Left ventricle myocardium inferior (tissue), 1 donor: ENCODE results near the gene GCDH. TPM values are rescaled to one million over a fixed set of nuclear protein-coding genes. Genes with fewer than 3 reads are reported as not detected.
"Not testable (repeated sequence)": the region's sequence is repeated elsewhere in the genome, so short reads cannot be mapped to it uniquely, and the experiment has no call there.

ENCODE experiments used
- DNase-seq: peaks from one replicate; pipeline ENCODE4 v3.0.0-alpha.2; 2020
- H3K27ac ChIP-seq: fragments of 200-600 bp; replicated peaks from 2 replicates; pipeline ENCODE4 v1.8.0; 2021
- H3K27me3 ChIP-seq: fragments of 200-600 bp; 2 replicates; pipeline ENCODE4 v1.8.0; 2021; ENCODE audit warnings: low read depth
- H3K36me3 ChIP-seq: fragments of 200-600 bp; 2 replicates; pipeline ENCODE4 v1.8.0; 2021
- H3K4me1 ChIP-seq: fragments of 200-600 bp; 2 replicates; pipeline ENCODE4 v1.8.0; 2021
- H3K4me3 ChIP-seq: fragments of 200-600 bp; 2 replicates; pipeline ENCODE4 v1.8.0; 2021; ENCODE audit warnings: mild to moderate bottlenecking, moderate library complexity
- H3K9me3 ChIP-seq: fragments of 200-600 bp; replicated peaks from 2 replicates; pipeline ENCODE4 v1.8.0; 2021
- intact Hi-C: fragments of 100-400 bp; cut with micrococcal nuclease; formaldehyde crosslinking; loops from one replicate; pipeline ENCODE4 v1.11.0; 2022
- long read RNA-seq: library from polyadenylated mRNA; unstranded; transcript quantifications from one replicate; pipeline ENCODE4 v2.0.0, GENCODE V29; 2021
- total RNA-seq: library from RNA; stranded (reverse); fragmentation: NEBNext Ultra II Directional; extraction: Animal tissue kit (Norgen Biotek cat#: 25700); gene quantifications from one replicate; pipeline ENCODE4 v1.2.1, GENCODE V29; 2021
- TF ChIP-seq, protein P1 (sequence below): fragments of 200-600 bp; IDR thresholded peaks from 2 replicates; pipeline ENCODE4 v1.8.0; 2021; ENCODE audit warnings: antibody characterized with exemption, mild to moderate bottlenecking, borderline replicate concordance
- donor health status: DM: no; HTN: yes; CAD: no; lungs with severe emphysema.

GCDH gene
- total RNA-seq = 41.8 TPM
- long read RNA-seq, transcript GCDH-201 (12 exons, 1,956 nt) = major isoform, 69 of 80 reads
- long read RNA-seq, partial matches to known transcripts = 2 of 80 reads
- long read RNA-seq, other reads (novel, unspliced or antisense) = 7 of 80 reads

DNA sequence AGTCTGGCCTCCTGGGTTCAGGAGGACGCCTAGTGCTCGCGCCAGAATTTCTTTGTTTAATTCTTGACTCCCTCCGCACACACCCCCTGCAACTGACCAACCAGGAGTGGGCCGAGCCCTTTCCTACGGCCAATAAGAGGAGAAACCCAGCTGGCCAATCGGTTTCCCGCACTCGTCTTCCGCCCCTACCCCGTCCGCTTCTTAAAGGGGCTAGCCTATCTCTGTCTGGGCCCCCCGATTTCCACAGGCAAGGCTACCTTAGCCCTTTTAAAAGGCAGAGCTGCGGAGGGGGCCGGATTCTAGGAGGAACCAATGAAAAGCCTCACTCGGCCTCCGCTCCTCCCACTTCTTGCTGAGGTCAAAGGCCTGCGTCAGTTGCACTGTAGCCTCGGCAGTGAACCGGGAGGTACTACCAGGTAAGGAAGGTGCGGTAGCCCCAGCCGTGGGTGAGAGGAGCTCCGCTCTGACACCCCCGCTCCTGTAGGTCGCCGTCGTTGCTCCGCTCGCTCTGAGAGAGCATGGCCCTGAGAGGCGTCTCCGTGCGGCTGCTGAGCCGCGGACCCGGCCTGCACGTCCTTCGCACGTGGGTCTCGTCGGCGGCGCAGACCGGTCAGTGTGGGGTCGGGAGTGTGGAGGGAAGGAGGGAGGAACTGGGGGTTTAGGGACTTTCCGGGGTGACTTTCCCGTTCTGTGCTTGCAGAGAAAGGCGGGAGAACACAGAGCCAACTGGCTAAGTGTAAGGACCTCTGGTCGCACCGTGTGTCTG is at the start of gene GCDH:
Gene GCDH, plus strand, starts transcription at position 374 of the 766 bp plus-strand sequence. Its CDS starts 145 bp downstream, at position 519.
- Histone ChIP-seq H3K36me3 (peaks cover 28% of the 10 kb centered on the region), H3K4me1 (peaks cover 19% of the 10 kb centered on the region), H3K27me3 (peaks cover 17% of the 10 kb centered on the region), H3K4me3 (peak within 1 kb of the TSS; percentile 99), H3K9me3 (no peaks in the 10 kb centered on the region), H3K27ac (peak within 1 kb of the TSS; percentile 87)
- DNase-seq = peak; percentile 96
- TF ChIP-seq, protein P1, sequence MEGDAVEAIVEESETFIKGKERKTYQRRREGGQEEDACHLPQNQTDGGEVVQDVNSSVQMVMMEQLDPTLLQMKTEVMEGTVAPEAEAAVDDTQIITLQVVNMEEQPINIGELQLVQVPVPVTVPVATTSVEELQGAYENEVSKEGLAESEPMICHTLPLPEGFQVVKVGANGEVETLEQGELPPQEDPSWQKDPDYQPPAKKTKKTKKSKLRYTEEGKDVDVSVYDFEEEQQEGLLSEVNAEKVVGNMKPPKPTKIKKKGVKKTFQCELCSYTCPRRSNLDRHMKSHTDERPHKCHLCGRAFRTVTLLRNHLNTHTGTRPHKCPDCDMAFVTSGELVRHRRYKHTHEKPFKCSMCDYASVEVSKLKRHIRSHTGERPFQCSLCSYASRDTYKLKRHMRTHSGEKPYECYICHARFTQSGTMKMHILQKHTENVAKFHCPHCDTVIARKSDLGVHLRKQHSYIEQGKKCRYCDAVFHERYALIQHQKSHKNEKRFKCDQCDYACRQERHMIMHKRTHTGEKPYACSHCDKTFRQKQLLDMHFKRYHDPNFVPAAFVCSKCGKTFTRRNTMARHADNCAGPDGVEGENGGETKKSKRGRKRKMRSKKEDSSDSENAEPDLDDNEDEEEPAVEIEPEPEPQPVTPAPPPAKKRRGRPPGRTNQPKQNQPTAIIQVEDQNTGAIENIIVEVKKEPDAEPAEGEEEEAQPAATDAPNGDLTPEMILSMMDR = no peak
- intact Hi-C loops = no loop called here

DNA sequence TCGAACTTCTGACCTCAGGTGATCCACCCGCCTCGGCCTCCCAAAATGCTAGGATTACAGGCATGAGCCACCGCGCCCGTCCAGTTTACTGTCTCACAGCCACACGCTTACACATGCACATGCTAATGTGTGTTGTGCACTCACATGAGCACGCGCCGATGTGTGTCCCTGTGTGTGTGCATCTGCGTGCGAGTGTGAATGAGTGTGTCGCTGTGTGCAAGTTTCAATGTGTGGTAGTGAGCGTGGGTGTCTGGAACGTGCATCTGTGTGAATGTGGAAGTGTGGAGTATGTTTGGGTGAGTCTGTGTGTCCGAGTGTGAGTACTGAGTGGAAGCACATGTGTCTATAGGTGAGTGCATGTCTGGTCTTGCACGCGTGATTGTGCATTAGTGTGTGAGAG is 48.4 kb upstream of the GCDH start:
- Histone ChIP-seq H3K4me1 (peaks cover 30% of the 10 kb centered on the region), H3K27ac (no peak overlapping the region), H3K4me3 (no peak overlapping the region), H3K27me3 (peaks cover 96% of the 10 kb centered on the region), H3K9me3 (no peaks in the 10 kb centered on the region), H3K36me3 (no peaks in the 10 kb centered on the region)
- DNase-seq = no peak
- TF ChIP-seq, protein P1 = no peak
- intact Hi-C loops = loop anchor here (5.0 to 10.0 kb wide), 2 partner anchors 35 to 78 kb away; partner anchors contain the start of gene RNASEH2A

DNA sequence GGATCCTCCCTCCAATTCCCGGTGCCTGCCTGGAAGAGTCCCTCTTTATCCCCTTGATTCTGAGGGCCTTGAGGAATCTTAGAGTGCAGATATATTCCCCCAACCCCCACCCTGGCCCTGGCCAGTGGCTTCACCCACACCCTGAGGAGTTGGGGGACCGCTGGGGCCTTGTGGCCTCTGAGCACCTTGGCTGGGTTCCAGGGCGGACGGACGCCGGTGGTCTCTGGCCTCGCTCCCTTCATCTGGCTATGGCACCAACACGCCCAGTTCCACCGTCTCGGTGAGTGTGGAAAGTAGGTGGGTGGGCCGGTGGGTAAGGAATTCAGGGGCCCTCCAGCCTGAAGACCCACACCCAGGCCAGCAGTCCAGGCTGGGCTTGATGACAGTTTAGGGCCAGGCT is 47.6 kb upstream of the GCDH start:
- intact Hi-C loops = loop anchor here (5.0 to 10.0 kb wide), 2 partner anchors 36 to 79 kb away; partner anchors contain the start of gene RNASEH2A
- TF ChIP-seq, protein P1 = no peak
- H3K36me3 ChIP-seq = no peaks in the 10 kb centered on the region
- H3K9me3 ChIP-seq = no peaks in the 10 kb centered on the region
- peaks cover 87% of the 10 kb centered on the region for H3K27me3 ChIP-seq
- H3K27ac ChIP-seq = no peak overlapping the region
- no peak overlapping the region for H3K4me3 ChIP-seq
- peaks cover 29% of the 10 kb centered on the region for H3K4me1 ChIP-seq
- no peak for DNase-seq

DNA sequence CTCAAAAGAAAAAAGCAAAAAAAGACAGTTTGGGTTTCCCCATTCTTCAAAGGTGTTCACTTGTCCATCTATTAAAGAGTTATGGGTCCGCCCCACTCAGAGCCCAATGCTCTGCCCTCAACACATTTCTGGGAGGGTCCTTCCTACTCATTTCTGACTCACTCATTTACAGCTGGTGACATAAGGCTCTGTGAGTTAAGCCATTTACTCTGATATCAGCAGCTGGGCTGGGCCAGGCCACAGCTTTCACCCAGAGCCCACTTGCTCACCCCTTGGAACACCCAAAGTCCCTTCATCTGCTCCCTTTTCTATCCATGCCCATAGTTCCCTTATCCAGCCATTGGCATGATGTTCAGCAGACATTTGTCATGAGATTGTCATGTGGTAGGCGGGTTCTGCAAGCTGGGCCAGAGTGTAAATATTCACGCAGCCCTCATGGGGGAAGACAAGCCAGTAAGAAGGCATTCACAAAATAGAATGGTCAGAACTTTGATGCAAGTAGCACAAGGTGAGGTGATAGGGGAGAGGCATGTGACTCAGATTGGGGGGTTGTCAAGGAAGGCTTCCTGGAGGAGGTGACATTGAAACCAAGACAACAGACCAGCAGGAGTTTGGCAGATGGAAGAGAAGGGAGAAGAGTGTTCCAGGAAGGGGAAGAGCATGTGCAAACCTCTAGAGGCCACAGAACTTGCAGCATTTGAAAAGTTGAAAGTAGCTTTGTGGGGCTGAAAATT is 46.8 kb upstream of the GCDH start:
- Histone ChIP-seq H3K27ac (no peak overlapping the region), H3K36me3 (no peaks in the 10 kb centered on the region), H3K4me1 (peaks cover 22% of the 10 kb centered on the region), H3K27me3 (peaks cover 79% of the 10 kb centered on the region), H3K4me3 (no peak overlapping the region), H3K9me3 (no peaks in the 10 kb centered on the region)
- TF ChIP-seq, protein P1 = no peak
- DNase-seq = no peak
- intact Hi-C loops = loop anchor here (5.0 to 10.0 kb wide), 2 partner anchors 37 to 79 kb away; partner anchors contain the start of gene RNASEH2A

DNA sequence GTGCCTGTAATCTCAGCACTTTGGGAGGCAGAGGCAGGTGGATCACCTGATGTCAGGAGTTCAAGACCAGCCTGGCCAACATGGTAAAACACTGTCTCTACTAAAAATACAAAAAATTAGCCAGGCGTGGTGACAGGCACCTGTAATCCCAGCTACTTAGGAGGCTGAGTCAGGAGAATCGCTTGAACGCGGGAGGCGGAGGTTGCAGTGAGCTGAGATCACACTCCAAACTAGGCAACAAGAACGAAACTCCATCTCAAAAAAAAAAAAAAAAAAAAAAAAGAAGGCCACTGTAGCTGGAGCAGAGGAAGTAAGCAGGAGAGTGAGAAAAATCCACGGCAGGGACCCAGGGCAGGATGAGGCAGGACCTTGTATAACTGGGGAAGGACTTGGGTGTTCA is 44.3 kb upstream of the GCDH start:
- DNase-seq, H3K9me3 ChIP-seq, H3K27ac ChIP-seq, H3K4me1 ChIP-seq, H3K4me3 ChIP-seq, H3K36me3 ChIP-seq: not testable (repeated sequence)
- intact Hi-C loops = loop anchor here (10.0 kb wide), 1 partner anchor 82 kb away; no protein-coding TSS in a partner anchor
- peaks cover 55% of the 10 kb centered on the region for H3K27me3 ChIP-seq
